GM23338 (cell line): Measurements from ENCODE around the gene KRTAP22-2. TPM values are rescaled to one million over a fixed set of nuclear protein-coding genes. Genes with fewer than 3 reads are reported as not detected.
A peak's percentile ranks its signal among the peaks of the same experiment; 100 is the strongest.

Experiments used
- ATAC-seq: fragments of 200-7000 bp; cut with Tn5 transposase; 3 replicates; pipeline ENCODE4 v1.9.1; 2020
- DNase-seq: peaks from one replicate; pipeline ENCODE4 v3.0.0-alpha.2; 2015; ENCODE audit warnings: low spot score
- H2AFZ ChIP-seq: fragments of 200-600 bp; sonication (generic); 2 replicates; pipeline ENCODE4 v1.8.0; 2016; ENCODE audit warnings: antibody characterized with exemption, mild to moderate bottlenecking, moderate library complexity
- H3F3A ChIP-seq: fragments of 200-600 bp; sonication (generic); replicated peaks from 2 replicates; pipeline ENCODE4 v1.8.0; 2017; ENCODE audit warnings: antibody characterized with exemption, mixed run types, low read depth
- H3K27ac ChIP-seq: fragments of 200-600 bp; sonication (generic); 2 replicates; pipeline ENCODE4 v1.6.1; 2016; ENCODE audit warnings: low read depth
- H3K27me3 ChIP-seq: fragments of 200-600 bp; sonication (generic); 2 replicates; pipeline ENCODE4 v1.8.0; 2016; ENCODE audit warnings: mild to moderate bottlenecking, mixed run types, moderate library complexity; ENCODE audit not compliant: insufficient read depth
- H3K36me3 ChIP-seq: fragments of 200-600 bp; sonication (generic); 2 replicates; pipeline ENCODE4 v1.8.0; 2016; ENCODE audit warnings: mild to moderate bottlenecking; ENCODE audit not compliant: insufficient read depth
- H3K4me1 ChIP-seq: fragments of 200-600 bp; sonication (generic); 2 replicates; pipeline ENCODE4 v1.8.0; 2016; ENCODE audit warnings: mild to moderate bottlenecking, moderate library complexity; ENCODE audit not compliant: insufficient read depth
- H3K4me2 ChIP-seq: fragments of 200-600 bp; sonication (generic); 2 replicates; pipeline ENCODE4 v1.7.1; 2017; ENCODE audit warnings: mixed run types
- H3K4me3 ChIP-seq: fragments of 200-600 bp; sonication (generic); 2 replicates; pipeline ENCODE4 v1.6.1; 2016; ENCODE audit warnings: mixed run types
- H3K79me2 ChIP-seq: fragments of 200-600 bp; sonication (generic); replicated peaks from 2 replicates; pipeline ENCODE4 v1.8.0; 2017; ENCODE audit warnings: mild to moderate bottlenecking; ENCODE audit not compliant: insufficient read depth
- H3K9me2 ChIP-seq: fragments of 200-600 bp; sonication (generic); 2 replicates; pipeline ENCODE4 v1.8.0; 2017; ENCODE audit not compliant: insufficient read depth
- H4K20me1 ChIP-seq: fragments of 200-600 bp; sonication (generic); replicated peaks from 2 replicates; pipeline ENCODE4 v1.8.0; 2017; ENCODE audit warnings: mild to moderate bottlenecking; ENCODE audit not compliant: insufficient read depth
- H3K27ac Mint-ChIP-seq: 2 replicates; pipeline ENCODE4 v1.8.0; 2020; ENCODE audit warnings: inconsistent platforms, mild to moderate bottlenecking, moderate library complexity, mixed read lengths
- H3K27me3 Mint-ChIP-seq: 3 replicates; pipeline ENCODE4 v1.8.0; 2022; ENCODE audit warnings: low read depth, mild to moderate bottlenecking, moderate library complexity, mixed read lengths, inconsistent platforms; ENCODE audit not compliant: insufficient read depth, poor library complexity
- H3K36me3 Mint-ChIP-seq: 3 replicates; pipeline ENCODE4 v1.8.0; 2021; ENCODE audit warnings: low read depth, mild to moderate bottlenecking, inconsistent platforms, moderate library complexity, mixed read lengths
- H3K4me1 Mint-ChIP-seq: 3 replicates; pipeline ENCODE4 v1.8.0; 2020; ENCODE audit warnings: mild to moderate bottlenecking, inconsistent platforms, mixed read lengths
- H3K4me3 Mint-ChIP-seq: 3 replicates; pipeline ENCODE4 v1.8.0; 2021; ENCODE audit warnings: moderate library complexity, mild to moderate bottlenecking, inconsistent platforms, mixed read lengths
- H3K9me3 Mint-ChIP-seq: 3 replicates; pipeline ENCODE4 v1.8.0; 2020; ENCODE audit warnings: moderate library complexity, mild to moderate bottlenecking, inconsistent platforms, mixed read lengths
- CTCF ChIP-seq, 2 experiments: fragments of 200-600 bp in 1 of 2; sonication (generic) in 1 of 2; conservative IDR thresholded peaks; 2 replicates each; pipeline versions ENCODE4 v1.5.1 to v1.6.1; 2016 to 2017; ENCODE audit warnings: antibody characterized with exemption in 2 of 2, low read depth in 2 of 2, mild to moderate bottlenecking in 2 of 2, moderate library complexity in 1 of 2
- ETS1 ChIP-seq: IDR thresholded peaks from 2 replicates; pipeline ENCODE4 v1.6.1; 2016; ENCODE audit warnings: antibody characterized with exemption
- EZH2 ChIP-seq: fragments of 200-600 bp; sonication (generic); IDR thresholded peaks from one replicate; pipeline ENCODE4 v1.8.0; 2017; ENCODE audit warnings: antibody characterized with exemption, mild to moderate bottlenecking, low read depth; ENCODE audit not compliant: unreplicated experiment
- EZH2phosphoT487 ChIP-seq: fragments of 200-600 bp; sonication (generic); IDR thresholded peaks from one replicate; pipeline ENCODE4 v1.8.1; 2018; ENCODE audit warnings: antibody characterized with exemption; ENCODE audit not compliant: unreplicated experiment
- NANOG ChIP-seq: IDR thresholded peaks from 2 replicates; pipeline ENCODE4 v1.6.1; 2016; ENCODE audit warnings: antibody characterized with exemption, borderline replicate concordance
- POLR2AphosphoS5 ChIP-seq: IDR thresholded peaks from 2 replicates; pipeline ENCODE4 v1.6.1; 2016; ENCODE audit warnings: antibody characterized with exemption, low read depth
- STAT1 ChIP-seq: IDR thresholded peaks from one replicate; pipeline ENCODE4 v1.6.1; 2016; ENCODE audit warnings: antibody characterized with exemption; ENCODE audit not compliant: unreplicated experiment
- ZNF114 ChIP-seq: fragments of 250-450 bp; sonication (Bioruptor Pico); IDR thresholded peaks from 2 replicates; pipeline ENCODE4 v1.5.0; 2020; ENCODE audit warnings: mild to moderate bottlenecking, moderate library complexity
- ZNF462 ChIP-seq: fragments of 250-450 bp; sonication (Bioruptor Pico); IDR thresholded peaks from 2 replicates; pipeline ENCODE4 v1.5.0; 2020; ENCODE audit warnings: mild to moderate bottlenecking, moderate library complexity
- polyA plus RNA-seq: library from polyadenylated mRNA; unstranded; fragments of >200 nt; fragmentation: Nextera tagmentation; extraction: Ambion mirVana; gene quantifications from 2 replicates; pipeline ENCODE4 v1.2.1, GENCODE V29; 2016
- total RNA-seq: library from RNA; depleted of rRNA; stranded (reverse); fragments of >200 nt; shearing (Covaris generic); gene quantifications from 2 replicates; pipeline ENCODE4 v1.2.3, GENCODE V29; 2014

KRTAP22-2 gene
- total and polyA plus RNA-seq, 2 experiments from 2014 or later: not detected

GRCh38 chr21:30605968-30606367 is 15.8 kb upstream of the KRTAP22-2 start:
- no peak overlapping the region for H3K4me3 ChIP-seq
- H3K4me1 ChIP-seq: no peaks in the 10 kb centered on the region
- Mint-ChIP-seq H3K36me3 (no peaks in the 10 kb centered on the region), H3K27ac (no peak overlapping the region), H3K27me3 (no peaks in the 10 kb centered on the region), H3K4me3 (no peak overlapping the region), H3K4me1 (no peaks in the 10 kb centered on the region), H3K9me3 (peaks cover 2% of the 10 kb centered on the region)
- no peak overlapping the region for H3K4me2 ChIP-seq
- no peaks in the 10 kb centered on the region for H3F3A ChIP-seq
- H3K27ac ChIP-seq: no peak overlapping the region
- peak; percentile 56 for DNase-seq
- no peaks in the 10 kb centered on the region for H3K9me2 ChIP-seq
- TF ChIP-seq CTCF (conservative IDR thresholded peaks at IDR 0.05; ENCODE audit: low read depth in 2 of 2) (peak; percentile 25 to 36; a peak in 3 of 4 replicates), ETS1 (no peak)
- H3K36me3 ChIP-seq: no peaks in the 10 kb centered on the region
- no peaks in the 10 kb centered on the region for H3K27me3 ChIP-seq
- H4K20me1 ChIP-seq: no peaks in the 10 kb centered on the region
- no peaks in the 10 kb centered on the region for H3K79me2 ChIP-seq
- ATAC-seq: peak; percentile 96
- no peak overlapping the region for H2AFZ ChIP-seq

- H3K27me3 Mint-ChIP-seq: no peaks in the 10 kb centered on the region
- Histone ChIP-seq H3K4me1 (no peaks in the 10 kb centered on the region), H3K27me3 (no peaks in the 10 kb centered on the region), H3K9me2 (no peaks in the 10 kb centered on the region), H3F3A (no peaks in the 10 kb centered on the region), H4K20me1 (no peaks in the 10 kb centered on the region), H3K27ac (no peak within 1 kb of the TSS), H3K4me3 (no peak within 1 kb of the TSS), H3K36me3 (no peaks in the 10 kb centered on the region), H3K79me2 (no peaks in the 10 kb centered on the region), H3K4me2 (no peak within 1 kb of the TSS), H2AFZ (no peak within 1 kb of the TSS; the same call in 1 of the 2 replicates)
- TF ChIP-seq EZH2phosphoT487 (no peak), NANOG (no peak), POLR2AphosphoS5 (no peak), STAT1 (no peak), ZNF462 (no peak), EZH2 (no peak), CTCF (conservative IDR thresholded peaks at IDR 0.05; ENCODE audit: low read depth in 2 of 2) (no peak), ETS1 (no peak), ZNF114 (no peak)
- DNase-seq: no peak
- no peaks in the 10 kb centered on the region for H3K4me1 Mint-ChIP-seq
- no peaks in the 10 kb centered on the region for H3K36me3 Mint-ChIP-seq
- no peak within 1 kb of the TSS for H3K27ac Mint-ChIP-seq
- ATAC-seq: no peak
- no peaks in the 10 kb centered on the region; the same call in 2 of the 3 replicates for H3K9me3 Mint-ChIP-seq
- H3K4me3 Mint-ChIP-seq: no peak within 1 kb of the TSS
These were observed 10.6 kb upstream of the KRTAP22-2 start, which contains the start of gene KRTAP22-1 for GRCh38 chr21:30600787-30601186. Gene KRTAP22-1, plus strand, starts transcription at chr21:30601087.
